BE2C (cell line): ENCODE measurements around the gene RRBP1.

Experiments
- DNase-seq: peaks from one replicate; pipeline ENCODE4 v3.0.0-alpha.2; 2020
- H3K27me3 ChIP-seq: fragments of 250-450 bp; sonication (Bioruptor Pico); 2 replicates; pipeline ENCODE4 v1.5.1; 2020; ENCODE audit warnings: mild to moderate bottlenecking
- H3K36me3 ChIP-seq: fragments of 250-450 bp; sonication (Bioruptor Pico); 2 replicates; pipeline ENCODE4 v1.5.1; 2020; ENCODE audit warnings: mild to moderate bottlenecking
- H3K4me1 ChIP-seq: fragments of 250-450 bp; sonication (Bioruptor Pico); 2 replicates; pipeline ENCODE4 v1.5.1; 2020
- H3K4me3 ChIP-seq: 2 replicates; pipeline ENCODE4 v1.5.1; 2011; ENCODE audit warnings: low read depth, low read length
- H3K9me3 ChIP-seq: fragments of 250-450 bp; sonication (Bioruptor Pico); 2 replicates; pipeline ENCODE4 v1.5.1; 2020
- TF ChIP-seq, protein P1 (sequence below): IDR thresholded peaks from 2 replicates; pipeline ENCODE4 v1.5.1; 2012; ENCODE audit warnings: mild to moderate bottlenecking, low read depth, low read length

RRBP1 gene

DNA sequence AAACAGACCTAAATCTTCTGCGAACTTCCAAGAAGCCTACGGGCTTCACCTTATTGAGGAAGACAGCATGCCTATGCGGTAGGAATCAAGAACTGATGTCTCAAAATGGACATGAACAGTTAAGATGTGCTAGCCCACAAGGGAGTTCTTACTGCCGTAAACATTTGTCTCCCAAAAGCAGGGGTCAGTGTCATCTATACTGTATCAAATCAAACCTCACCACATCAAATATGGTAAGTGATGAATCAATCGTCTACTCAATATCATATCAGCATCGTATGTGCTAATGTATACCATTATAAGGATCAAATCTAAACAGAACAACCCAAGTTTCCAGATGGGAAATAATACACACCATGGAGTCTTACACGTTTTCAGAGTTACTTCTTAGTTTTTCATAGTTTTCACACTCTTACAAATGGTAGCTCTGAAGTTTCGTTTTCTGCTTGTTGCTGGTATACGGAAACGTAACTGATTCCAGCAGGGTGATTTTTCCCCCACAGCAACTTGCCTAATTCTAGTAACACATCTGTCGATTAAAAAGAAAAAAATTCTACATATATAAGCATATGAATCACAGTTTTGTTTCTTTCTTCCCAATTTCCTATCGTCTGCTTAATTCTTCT is 12.6 kb downstream of the RRBP1 start:
- Histone ChIP-seq H3K4me1 (peaks cover 13% of the 10 kb centered on the region), H3K27me3 (no peaks in the 10 kb centered on the region), H3K9me3 (no peaks in the 10 kb centered on the region; the same call in 1 of the 2 replicates), H3K4me3 (no peak overlapping the region), H3K36me3 (no peaks in the 10 kb centered on the region)
- no peak for DNase-seq
- TF ChIP-seq, protein P1, sequence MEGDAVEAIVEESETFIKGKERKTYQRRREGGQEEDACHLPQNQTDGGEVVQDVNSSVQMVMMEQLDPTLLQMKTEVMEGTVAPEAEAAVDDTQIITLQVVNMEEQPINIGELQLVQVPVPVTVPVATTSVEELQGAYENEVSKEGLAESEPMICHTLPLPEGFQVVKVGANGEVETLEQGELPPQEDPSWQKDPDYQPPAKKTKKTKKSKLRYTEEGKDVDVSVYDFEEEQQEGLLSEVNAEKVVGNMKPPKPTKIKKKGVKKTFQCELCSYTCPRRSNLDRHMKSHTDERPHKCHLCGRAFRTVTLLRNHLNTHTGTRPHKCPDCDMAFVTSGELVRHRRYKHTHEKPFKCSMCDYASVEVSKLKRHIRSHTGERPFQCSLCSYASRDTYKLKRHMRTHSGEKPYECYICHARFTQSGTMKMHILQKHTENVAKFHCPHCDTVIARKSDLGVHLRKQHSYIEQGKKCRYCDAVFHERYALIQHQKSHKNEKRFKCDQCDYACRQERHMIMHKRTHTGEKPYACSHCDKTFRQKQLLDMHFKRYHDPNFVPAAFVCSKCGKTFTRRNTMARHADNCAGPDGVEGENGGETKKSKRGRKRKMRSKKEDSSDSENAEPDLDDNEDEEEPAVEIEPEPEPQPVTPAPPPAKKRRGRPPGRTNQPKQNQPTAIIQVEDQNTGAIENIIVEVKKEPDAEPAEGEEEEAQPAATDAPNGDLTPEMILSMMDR, result no peak

DNA sequence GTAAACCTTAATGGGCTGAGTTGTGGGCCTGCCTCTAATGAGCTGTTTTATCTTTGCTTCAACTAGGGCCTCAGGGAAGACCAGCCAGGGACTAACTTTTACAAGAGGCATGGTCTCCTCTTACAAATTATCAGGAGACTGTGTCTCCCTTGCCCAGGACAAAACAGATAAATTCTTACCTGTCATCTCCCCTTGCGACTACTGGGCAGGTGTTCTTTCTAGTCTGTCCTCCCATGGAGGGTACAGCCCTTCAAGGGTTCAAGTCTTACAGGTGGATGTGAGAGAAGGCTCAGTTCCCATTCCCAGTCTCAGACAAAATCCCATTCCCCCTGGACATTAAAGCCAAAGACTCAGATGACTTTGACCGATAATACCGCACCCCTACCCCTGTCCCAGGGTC is 13.6 kb downstream of the RRBP1 start:
- no peaks in the 10 kb centered on the region for H3K36me3 ChIP-seq
- no peaks in the 10 kb centered on the region; the same call in 1 of the 2 replicates for H3K9me3 ChIP-seq
- TF ChIP-seq, protein P1, result no peak
- peaks cover 13% of the 10 kb centered on the region for H3K4me1 ChIP-seq
- no peak for DNase-seq
- no peaks in the 10 kb centered on the region for H3K27me3 ChIP-seq
- no peak overlapping the region for H3K4me3 ChIP-seq

DNA sequence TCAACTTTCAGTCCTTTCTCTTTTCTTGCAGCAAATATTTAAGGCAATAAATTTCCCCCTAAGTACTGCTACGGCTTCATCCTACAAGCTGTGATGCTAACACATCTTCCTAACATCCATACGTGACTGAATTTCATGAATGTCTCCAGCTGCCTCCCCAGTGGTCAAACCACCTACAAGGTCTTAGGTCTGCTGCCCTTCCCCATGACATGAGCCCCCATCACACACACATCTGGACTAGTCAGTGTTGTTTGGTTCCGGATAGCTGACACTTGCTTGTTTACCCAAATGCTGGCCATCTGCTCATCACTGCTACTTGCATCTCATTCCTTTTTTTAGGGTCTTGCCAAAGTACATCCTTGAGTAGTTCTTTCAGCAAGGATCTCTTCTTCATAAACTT is 14.6 kb downstream of the RRBP1 start:
- Histone ChIP-seq H3K4me3 (no peak overlapping the region), H3K36me3 (no peaks in the 10 kb centered on the region), H3K9me3 (no peaks in the 10 kb centered on the region; the same call in 1 of the 2 replicates), H3K27me3 (no peaks in the 10 kb centered on the region), H3K4me1 (peaks cover 13% of the 10 kb centered on the region)
- TF ChIP-seq, protein P1, result no peak
- no peak for DNase-seq

DNA sequence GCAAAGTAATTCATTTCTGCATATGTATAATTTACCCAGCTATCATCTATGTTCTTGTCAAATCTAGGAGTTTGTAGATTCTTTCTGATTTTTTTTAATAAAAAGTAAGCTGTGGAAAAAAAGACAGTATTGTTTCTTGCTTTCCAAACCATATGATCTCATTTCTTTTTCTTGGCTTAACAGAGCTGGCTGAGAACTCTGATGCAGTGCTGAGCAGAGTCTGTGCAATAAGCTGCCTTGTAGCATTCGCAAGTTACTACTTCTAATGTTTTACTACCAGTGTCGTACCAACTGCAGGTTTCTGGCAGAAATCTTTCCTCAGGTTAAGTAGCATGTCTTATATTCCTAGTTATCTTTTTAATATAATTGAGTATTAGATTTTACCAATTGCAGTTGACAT is 15.6 kb downstream of the RRBP1 start:
- Histone ChIP-seq H3K9me3 (no peaks in the 10 kb centered on the region; the same call in 1 of the 2 replicates), H3K36me3 (no peaks in the 10 kb centered on the region), H3K27me3 (no peaks in the 10 kb centered on the region), H3K4me1 (peaks cover 5% of the 10 kb centered on the region), H3K4me3 (no peak overlapping the region)
- no peak for DNase-seq
- TF ChIP-seq, protein P1, result no peak

DNA sequence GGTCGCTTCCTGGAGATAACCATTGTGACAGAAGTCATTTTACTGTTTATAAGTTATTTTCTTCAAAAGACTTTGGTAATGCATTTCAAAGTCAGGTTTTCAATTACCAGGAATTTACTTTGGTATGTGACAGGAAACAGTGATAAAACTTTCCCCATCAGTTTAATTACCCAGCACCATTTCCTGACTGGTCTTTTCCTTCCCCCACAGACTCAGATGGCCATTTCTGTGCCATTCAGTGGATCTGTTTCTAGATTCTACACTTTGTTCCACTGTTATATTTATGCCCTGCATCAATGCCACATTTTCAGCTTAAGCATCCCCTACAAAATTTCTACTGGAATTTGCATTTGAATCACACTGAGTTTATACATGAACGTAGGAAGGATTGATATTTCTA is 16.3 kb downstream of the RRBP1 start:
- no peaks in the 10 kb centered on the region for H3K27me3 ChIP-seq
- H3K36me3 ChIP-seq, result no peaks in the 10 kb centered on the region
- H3K4me3 ChIP-seq, result no peak overlapping the region
- TF ChIP-seq, protein P1, result no peak
- H3K4me1 ChIP-seq, result peaks cover 4% of the 10 kb centered on the region
- no peak for DNase-seq
- H3K9me3 ChIP-seq, result no peaks in the 10 kb centered on the region; the same call in 1 of the 2 replicates

DNA sequence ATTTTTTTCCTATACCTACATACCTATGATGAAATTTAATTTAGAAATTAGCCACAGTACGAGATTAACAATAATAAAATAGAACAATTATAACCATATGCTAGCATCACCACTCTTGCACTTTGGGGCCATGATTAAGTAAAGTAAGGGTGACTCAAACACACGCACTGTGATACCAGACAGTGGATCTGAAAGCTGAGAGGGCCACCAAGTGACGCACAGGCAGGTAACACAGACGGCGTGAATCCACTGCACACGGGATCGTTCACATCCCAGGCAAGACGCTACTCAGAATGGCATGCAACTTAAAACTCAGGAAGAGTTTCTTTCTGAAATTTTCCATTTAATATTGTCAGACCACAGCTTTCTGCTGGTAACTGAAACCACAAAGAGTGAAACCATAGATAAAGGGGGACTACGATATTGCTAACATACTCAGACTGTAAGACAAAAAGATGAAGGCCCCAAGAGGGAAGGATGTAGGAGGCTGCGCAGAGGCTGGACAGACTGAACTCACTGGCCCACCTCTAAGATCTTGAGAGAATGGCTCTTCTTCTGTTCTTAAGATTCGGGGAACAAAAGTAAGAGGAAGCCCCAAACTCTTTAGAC is 17.9 kb downstream of the RRBP1 start:
- H3K4me1 ChIP-seq, result peaks cover 4% of the 10 kb centered on the region
- H3K36me3 ChIP-seq, result no peaks in the 10 kb centered on the region
- H3K9me3 ChIP-seq, result no peaks in the 10 kb centered on the region; the same call in 1 of the 2 replicates
- TF ChIP-seq, protein P1, result no peak
- DNase-seq, result no peak
- H3K27me3 ChIP-seq, result no peaks in the 10 kb centered on the region
- H3K4me3 ChIP-seq, result no peak overlapping the region
